ENCODE measurements around the gene UQCC2.

The UQCC2 gene

DNA sequence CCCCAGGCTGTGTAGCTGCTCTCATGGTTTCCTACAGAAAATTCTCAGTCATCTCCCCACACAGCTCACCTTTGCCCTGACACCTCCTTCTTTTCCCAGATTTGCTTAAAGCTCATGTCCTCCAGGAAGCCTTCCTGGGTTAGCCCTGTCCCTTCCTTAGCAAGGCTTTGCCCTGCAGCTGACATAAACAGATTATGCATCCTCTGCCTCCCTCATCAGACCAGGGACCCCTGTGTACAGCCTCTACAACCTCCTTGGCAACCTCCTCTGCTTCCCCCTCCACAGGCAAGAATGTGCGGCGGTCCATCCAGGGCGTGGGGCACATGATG lies 39.8 kb downstream of the UQCC2 start:
- no peak for DNase-seq

GRCh38 chr6:33670971-33671743 lies 40.3 kb downstream of the UQCC2 start:
- no peak for DNase-seq

- no peak for DNase-seq
These were observed 41.3 kb downstream of the UQCC2 start for GRCh38 chr6:33670086-33670660.

GRCh38 chr6:33668914-33669313 lies 42.6 kb downstream of the UQCC2 start:
- DNase-seq: no peak

DNA sequence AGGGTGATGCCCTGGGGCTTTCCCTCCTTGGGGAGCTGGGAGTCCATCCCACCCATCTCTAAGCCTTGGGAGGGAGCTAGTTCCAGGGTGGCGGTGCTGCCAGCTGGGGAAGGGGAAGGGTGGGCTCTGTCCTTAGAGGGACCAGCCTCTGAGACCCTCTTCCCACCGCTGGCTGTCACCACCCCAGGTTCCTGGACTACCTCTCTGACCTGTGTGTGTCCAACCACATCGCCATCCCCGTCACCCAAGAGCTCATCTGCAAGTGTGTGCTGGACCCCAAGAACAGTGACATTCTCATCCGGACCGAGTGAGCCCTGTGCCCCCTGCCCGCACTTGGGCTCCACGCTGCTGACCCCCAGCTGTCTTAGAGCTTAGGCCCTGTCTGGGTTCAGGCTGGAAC lies 43.2 kb downstream of the UQCC2 start:
- DNase-seq: no peak

GRCh38 chr6:33667776-33668175 lies 43.7 kb downstream of the UQCC2 start:
- no peak for DNase-seq

DNA sequence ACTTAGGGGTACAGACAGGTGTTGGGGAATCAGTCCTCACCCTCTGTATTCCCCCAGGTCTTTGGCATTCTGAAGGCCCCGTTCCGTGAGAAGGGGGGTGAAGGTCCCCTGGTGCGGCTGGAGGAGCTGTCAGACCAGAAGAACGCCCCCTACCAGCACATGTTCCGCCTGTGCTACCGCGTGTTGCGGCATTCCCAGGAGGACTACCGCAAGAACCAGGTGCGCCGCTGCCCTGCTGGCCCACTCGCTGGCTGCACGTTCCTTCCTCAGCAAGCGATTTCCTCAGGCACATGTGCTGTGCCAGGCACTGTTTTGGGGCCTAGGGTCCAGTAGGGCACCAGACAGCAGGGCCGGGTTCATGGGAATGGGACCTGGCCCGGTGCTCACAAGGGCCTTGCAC lies 44.4 kb downstream of the UQCC2 start:
- no peak for DNase-seq

DNA sequence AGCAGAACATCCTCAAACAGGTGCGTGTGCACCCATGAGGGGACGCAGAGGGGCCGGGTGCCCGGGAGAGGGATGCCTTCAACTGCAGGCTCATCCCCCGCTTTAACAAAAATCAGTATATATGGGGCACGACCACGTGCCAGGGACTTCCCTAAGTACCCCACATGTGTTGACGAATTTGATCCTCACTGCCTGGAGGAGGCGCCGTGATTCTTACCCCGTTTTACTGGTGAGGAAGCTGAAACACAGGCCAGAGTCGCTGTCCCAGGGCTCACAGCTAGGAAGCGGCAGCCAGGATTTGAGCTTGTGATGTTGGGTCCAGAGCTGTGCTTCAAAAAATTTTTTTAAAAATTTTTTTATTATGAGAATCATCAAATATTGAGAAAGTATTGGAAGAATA lies 45.5 kb downstream of the UQCC2 start:
- no peak for DNase-seq

- DNase-seq: no peak
These were observed 46.9 kb downstream of the UQCC2 start for GRCh38 chr6:33664506-33665057.

- no peak for DNase-seq
These were observed 47.6 kb downstream of the UQCC2 start for GRCh38 chr6:33663727-33664449.

DNA sequence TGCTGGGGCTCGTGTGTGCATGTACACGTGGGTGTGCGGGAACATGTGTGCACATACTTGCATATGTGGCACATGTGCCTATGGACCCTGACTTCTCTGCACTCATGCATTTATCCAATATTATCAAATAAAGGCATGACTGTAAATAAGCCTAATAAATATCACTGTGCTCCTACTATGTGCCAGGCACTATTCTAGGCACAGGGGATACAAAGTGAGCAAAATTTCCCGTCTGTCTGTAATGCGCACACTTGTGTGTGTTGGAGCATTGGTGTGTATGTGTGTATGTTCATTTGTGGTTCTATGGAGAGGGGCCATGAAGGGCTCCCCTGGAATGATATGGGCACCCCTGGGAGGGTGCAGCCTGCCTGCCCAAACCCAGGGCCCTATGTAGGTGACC lies 48.5 kb downstream of the UQCC2 start:
- no peak for DNase-seq

DNA sequence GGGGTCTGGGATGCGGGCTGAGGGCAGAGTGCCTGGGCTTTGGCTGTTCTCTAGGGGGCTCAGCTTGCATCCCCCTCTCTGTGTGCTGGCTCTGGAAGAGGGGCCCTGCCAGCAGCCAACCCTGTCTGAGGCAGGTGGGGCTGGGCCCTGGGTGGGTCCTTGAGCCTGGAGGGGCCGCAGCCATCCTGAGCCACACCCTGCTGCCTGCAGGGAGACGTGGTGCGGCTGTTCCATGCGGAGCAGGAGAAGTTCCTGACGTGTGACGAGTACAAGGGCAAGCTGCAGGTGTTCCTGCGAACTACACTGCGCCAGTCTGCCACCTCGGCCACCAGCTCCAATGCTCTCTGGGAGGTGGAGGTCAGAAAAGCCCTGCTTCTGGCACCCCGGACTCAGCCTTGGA lies 49.2 kb downstream of the UQCC2 start:
- DNase-seq: no peak

- no peak for DNase-seq
These were observed 50.2 kb downstream of the UQCC2 start for GRCh38 chr6:33661106-33661838.

- no peak for DNase-seq
These were observed 51.5 kb downstream of the UQCC2 start for GRCh38 chr6:33659986-33660385.

GRCh38 chr6:33658982-33659689 lies 52.4 kb downstream of the UQCC2 start:
- no peak for DNase-seq

DNA sequence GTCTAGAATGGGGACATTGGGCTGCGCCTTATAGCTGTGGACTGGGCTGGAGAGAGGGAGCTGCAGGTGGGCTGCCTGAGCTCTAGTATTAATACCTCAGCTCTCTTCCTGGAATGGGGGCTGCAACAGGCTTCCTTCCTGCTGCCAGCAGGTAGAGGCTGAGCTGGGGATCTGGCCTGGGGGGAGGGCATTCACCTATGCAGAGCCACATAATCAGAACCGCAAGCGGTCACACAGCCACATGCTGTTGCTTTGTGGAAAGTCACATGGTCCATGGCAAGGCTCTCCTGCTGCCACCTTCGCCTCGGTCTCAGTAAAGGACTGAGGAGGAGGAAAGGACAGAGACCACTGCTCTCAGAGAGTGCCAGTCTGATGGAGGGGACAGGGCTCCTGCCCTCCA lies 54.7 kb downstream of the UQCC2 start:
- DNase-seq: no peak

GRCh38 chr6:33654831-33655554 lies 56.5 kb downstream of the UQCC2 start:
- DNase-seq: no peak

DNA sequence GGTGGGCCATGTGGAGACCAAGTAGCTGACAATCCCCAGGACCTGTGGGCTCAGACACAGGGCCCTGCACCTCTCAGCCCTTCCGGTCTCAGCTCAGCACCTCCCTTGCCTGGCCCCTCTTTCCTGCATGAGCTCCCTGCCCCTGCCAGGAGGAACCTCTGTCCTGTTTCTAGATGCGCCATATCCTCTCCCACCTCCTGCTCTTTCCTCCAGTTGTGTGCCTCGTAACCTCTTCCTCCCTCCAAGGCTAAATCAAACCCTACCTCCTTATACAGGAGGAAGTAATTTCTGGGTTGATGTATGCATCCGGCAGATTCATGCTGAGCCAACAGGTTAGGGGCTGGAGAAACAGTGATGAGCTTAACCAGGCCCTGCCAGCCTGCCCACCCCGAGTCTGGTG lies 59.5 kb downstream of the UQCC2 start:
- no peak for DNase-seq

DNA sequence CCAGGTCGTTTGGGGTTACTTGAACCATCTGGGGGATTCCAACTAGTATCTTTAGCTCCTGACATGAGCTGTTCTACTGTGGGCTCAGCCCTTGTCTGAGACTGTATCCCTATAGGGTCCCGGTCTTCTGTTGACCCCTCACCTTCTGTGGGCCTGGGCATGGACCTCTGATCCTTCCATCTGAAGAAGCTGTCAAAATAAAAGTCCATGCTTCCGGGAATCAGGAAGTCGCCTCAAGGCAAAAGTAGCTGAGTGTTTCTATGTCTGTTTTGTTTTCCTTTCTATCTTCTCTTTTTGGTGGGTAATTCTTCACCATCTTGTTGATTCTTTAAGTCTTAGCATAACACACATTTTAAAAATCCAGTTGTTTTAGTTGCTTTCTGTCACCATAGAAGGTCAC lies 60.1 kb downstream of the UQCC2 start:
- DNase-seq: no peak
